ENCODE measurements around the gene PBX1.

PBX1 gene

GRCh38 chr1:164865385-164865784, 306.4 kb downstream of the PBX1 start:
- no peak for DNase-seq (ENCODE audit: low read depth in 2 of 2)

- DNase-seq (ENCODE audit: low read depth in 2 of 2): no peak
These were observed 308.6 kb downstream of the PBX1 start for GRCh38 chr1:164867590-164867989.

- no peak for DNase-seq (ENCODE audit: low read depth in 2 of 2)
These were observed 310.0 kb downstream of the PBX1 start for GRCh38 chr1:164868990-164869389.

GRCh38 chr1:164875518-164875917, 316.5 kb downstream of the PBX1 start:
- DNase-seq (ENCODE audit: low read depth in 2 of 2): no peak

- DNase-seq (ENCODE audit: low read depth in 2 of 2): no peak
These were observed 317.6 kb downstream of the PBX1 start for GRCh38 chr1:164876398-164877116.

GRCh38 chr1:164880199-164880598, 321.2 kb downstream of the PBX1 start:
- DNase-seq (ENCODE audit: low read depth in 2 of 2): no peak

- DNase-seq (ENCODE audit: low read depth in 2 of 2): no peak
These were observed 321.7 kb downstream of the PBX1 start for GRCh38 chr1:164880644-164881043.

- no peak for DNase-seq (ENCODE audit: low read depth in 2 of 2)
These were observed 326.3 kb downstream of the PBX1 start for GRCh38 chr1:164885311-164885710.

GRCh38 chr1:164886101-164886500, 327.1 kb downstream of the PBX1 start:
- no peak for DNase-seq (ENCODE audit: low read depth in 2 of 2)

GRCh38 chr1:164891615-164892014, 332.6 kb downstream of the PBX1 start:
- DNase-seq (ENCODE audit: low read depth in 2 of 2): no peak

- DNase-seq (ENCODE audit: low read depth in 2 of 2): no peak
These were observed 336.3 kb downstream of the PBX1 start for GRCh38 chr1:164895026-164895912.

GRCh38 chr1:164901031-164901430, 342.0 kb downstream of the PBX1 start:
- DNase-seq (ENCODE audit: low read depth in 2 of 2): no peak

All from activated CD4-positive, alpha-beta T cell treated with anti-CD3 and anti-CD28 coated beads for 24 hours (primary cell).